Cerebellar nuclear complex (tissue), 1 donor: ENCODE results near the gene NKAIN1.
"Not testable (repeated sequence)": the region's sequence is repeated elsewhere in the genome, so short reads cannot be mapped to it uniquely, and the experiment has no call there.

Experiments used
- DNase-seq, 2 experiments: peaks; one replicate each; lab custom pipeline; 2025; lab: John Stamatoyannopoulos, UW

The NKAIN1 gene

DNA sequence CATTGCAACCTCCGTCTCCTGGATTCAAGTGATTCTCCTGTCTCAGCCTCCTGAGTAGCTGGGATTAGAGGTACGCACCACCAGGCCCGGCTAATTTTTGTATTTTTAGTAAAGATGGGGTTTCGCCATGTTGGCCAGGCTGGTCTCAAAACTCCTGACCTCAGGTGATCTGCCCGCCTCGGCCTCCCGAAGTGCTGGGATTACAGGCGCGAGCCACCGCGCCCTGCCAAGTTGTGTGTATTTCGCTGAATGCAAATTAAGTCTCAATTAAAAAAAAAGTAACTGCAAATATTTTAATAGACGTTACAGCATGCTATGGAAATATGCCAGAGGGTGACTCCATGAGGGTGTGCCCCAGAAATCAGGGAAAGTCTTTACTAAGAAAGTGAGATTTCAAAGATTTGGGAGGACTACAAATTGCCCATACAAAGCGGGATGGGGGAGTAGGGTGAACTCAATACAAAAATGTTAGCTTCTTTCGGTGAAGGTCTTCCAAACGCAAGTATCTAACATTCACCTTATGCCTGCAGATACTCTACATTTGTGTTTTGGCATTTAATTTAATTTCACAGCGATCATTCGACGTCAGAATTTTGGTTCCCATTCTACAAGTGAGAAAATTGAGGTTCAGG lies 85.6 kb downstream of the NKAIN1 start:
- no peak for DNase-seq

DNA sequence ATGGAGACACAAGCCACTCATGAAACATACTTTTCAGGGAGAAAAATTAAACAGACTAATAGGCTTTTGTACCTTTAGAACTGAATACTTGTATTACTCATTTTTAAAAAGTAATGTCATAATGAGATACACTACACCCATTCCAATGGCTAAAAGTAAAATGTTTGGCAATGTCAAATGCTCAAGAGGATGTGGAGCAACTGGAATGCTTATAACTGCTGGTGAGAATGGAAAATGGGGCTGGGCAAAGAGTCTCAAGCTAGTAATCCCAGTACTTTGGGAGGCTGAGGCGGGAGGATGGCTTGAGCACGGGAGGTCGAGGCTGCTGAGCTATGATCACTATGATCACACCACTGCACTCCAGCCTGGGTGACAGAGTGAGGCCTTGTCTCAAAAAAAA lies 86.3 kb downstream of the NKAIN1 start:
- no peak for DNase-seq

DNA sequence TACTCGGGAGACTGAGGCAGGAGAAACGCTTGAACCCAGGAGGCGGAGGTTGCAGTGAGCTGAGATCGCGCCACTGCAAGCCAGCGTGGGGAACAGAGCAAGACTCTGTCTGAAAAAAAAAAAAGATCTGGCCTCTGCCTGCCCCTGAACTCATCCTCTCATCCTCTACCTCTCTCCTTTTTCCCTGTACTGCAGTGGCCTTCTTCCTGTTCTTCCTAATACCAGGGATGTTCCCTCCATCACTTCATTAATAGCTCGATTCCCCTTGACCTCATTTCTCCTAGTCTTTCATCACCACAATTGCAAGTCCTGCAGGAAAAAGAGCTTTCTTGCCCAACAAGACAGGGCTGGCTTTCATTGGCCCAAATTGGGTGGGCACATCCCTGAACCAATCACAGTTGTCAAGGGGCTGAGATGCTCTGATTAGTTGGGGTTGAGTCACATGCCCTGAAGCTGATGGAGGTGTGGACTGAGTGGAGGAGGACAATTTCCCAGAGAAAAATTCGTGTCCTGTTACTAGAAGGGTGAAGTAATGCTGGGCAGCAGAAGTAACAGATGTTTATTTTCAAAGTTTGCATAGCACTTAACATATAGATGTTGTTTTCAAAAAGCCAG lies 87.4 kb downstream of the NKAIN1 start:
- DNase-seq = no peak

DNA sequence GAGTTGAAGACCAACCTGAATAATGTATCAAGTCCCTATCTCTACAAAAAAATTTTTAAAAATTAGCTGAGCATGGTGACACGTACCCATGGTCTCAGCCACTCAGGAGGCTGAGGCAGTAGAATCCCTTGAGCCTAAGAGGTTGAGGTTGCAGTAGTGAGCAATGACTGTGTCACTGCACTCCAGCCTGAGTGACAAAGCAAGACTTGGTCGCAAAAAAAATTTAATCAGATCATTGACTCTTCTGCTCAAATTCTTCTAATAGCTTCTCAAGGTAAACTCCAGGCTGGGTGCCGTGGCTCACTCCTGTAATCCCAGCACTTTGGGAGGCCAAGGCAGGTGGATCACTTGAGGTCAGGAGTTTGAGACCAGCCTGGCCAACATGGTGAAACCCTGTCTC lies 88.3 kb downstream of the NKAIN1 start:
- no peak for DNase-seq

DNA sequence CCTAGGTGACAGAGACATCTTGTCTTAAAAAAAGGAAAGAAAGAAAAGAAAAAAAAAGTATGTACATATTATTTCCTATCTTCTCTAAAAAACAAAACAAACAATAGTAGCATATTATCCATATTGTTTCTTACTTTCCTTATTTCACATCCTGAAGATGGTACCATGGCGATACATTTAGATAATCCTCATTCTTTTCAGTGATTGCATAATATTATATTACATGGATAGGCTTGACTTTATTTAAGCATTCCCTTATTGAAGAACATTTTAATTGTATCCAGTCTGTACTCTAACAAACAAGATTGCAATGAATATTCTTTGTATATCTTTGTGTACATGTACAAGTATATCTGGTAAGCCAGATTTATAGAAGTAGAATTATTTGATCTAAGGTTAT lies 91.3 kb downstream of the NKAIN1 start:
- no peak for DNase-seq

GRCh38 chr1:31145648-31146047 lies 94.0 kb downstream of the NKAIN1 start:
- DNase-seq = no peak

- no peak for DNase-seq
These were observed 95.2 kb downstream of the NKAIN1 start for GRCh38 chr1:31144442-31144841.

GRCh38 chr1:31143455-31143854 lies 96.2 kb downstream of the NKAIN1 start:
- DNase-seq = no peak

- DNase-seq = no peak
These were observed 97.3 kb downstream of the NKAIN1 start for GRCh38 chr1:31142406-31142805.

GRCh38 chr1:31140299-31140698 lies 99.4 kb downstream of the NKAIN1 start:
- no peak for DNase-seq

GRCh38 chr1:31138797-31139521 lies 100.7 kb downstream of the NKAIN1 start:
- not testable (repeated sequence) for DNase-seq

DNA sequence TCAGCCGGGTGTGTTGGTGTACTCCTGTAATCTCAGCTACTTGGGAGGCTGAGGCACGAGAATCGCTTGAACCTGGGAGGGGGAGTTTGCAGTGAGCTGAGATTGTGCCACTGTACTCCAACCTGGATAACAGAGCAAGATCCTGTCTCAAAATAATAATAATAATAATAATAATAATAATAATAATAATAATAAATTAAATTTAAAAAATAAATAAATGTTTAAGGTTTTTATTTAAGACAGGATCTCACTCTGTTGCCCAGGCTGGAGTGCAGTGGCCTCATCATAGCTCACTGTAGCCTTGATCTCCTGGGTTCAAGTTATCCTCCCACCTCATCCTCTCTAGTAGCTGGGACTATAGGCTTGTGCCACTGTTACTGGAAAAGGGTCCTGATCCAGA lies 101.8 kb downstream of the NKAIN1 start:
- DNase-seq = not testable (repeated sequence)

DNA sequence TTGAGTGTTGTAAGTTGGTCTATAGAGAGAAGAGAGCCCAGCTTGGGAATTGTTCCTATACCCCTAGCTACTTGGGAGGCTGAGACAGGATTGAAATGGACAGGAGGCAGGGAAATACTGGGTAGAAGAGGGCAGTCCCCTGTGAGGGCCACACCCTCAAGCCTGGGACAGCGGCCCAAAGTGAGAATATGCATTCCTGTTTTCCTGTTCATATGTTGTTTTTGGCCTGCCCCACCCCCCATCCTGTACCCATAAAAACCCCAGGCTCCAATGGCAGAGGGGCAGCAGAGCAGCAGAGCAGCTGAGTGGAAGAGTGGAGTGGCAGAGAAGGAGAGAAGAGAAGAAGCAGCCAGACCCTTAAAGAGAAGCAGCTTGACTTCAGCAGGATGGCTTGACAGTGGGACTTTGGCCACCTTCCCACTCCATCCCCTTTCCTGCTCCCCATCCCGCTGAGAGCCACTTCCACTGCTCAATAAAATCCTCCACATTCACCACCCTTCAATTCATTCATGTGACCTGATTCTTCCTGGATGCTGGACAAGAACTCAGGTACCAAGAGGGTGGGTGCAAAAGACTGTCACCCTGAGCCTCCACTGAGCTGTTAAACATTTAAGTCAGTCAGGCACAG lies 103.6 kb downstream of the NKAIN1 start:
- no peak for DNase-seq

DNA sequence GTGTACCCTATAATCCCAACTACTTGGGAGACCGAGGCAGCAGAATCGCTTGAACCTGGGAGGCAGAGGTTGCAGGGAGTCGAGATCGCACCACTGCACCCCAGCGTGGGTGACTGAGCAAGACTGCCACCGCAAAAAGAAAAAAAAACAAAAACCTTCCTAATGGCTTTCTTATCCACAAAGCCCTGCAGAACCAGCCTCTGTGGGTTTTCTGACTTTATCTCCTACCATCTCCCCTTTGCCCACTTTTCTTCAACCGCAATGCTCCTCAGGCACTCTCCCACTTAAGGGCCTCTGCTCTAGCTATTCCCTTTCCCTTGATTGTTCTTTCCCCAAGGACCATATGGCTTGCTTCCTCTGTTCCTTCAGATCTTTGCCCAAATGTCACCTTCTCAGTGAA lies 106.3 kb downstream of the NKAIN1 start:
- DNase-seq = no peak
